ENCODE data around the gene NRXN3. TPM values are rescaled to one million over a fixed set of nuclear protein-coding genes. Genes with fewer than 3 reads are reported as not detected.

Gene NRXN3
- total RNA-seq, 1 donor: 2.5 TPM

DNA sequence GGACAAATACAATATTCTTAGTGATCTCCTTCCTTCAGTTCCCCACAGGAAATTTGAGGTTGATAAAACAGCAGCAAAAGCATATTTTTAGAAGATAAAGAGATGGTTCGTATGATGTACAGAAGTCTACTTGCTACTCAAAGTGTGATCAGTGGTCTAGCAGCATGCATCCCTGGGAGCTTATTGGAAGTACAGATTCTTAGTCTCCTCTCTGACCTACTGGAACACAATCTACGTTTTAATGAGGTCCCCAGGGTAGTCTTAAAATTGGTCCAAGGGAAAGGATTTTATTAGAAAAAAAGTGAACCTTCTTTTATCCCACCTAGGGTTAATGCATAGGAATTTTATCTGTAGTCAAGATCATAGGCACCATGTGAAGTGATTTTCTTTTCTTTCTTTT lies 703.4 kb downstream of the NRXN3 start:
- H3K9me3 ChIP-seq (ENCODE audit: low read depth, low read length): no peaks in the 10 kb centered on the region
- no peaks in the 10 kb centered on the region for H3K36me3 ChIP-seq (ENCODE audit: insufficient read depth, low read length)
- no peaks in the 10 kb centered on the region for H3K4me1 ChIP-seq (ENCODE audit: insufficient read depth, low read length)
- no peak overlapping the region for H3K4me2 ChIP-seq (ENCODE audit: insufficient read depth, low read length)
- no peaks in the 10 kb centered on the region for H3K27me3 ChIP-seq (ENCODE audit: insufficient read depth, low read length)
- H3K79me2 ChIP-seq (ENCODE audit: insufficient read depth, low read length): no peaks in the 10 kb centered on the region
- no peak overlapping the region for H3K27ac ChIP-seq (ENCODE audit: low read depth, low read length)
- H3K4me3 ChIP-seq (ENCODE audit: insufficient read depth, low read length): no peak overlapping the region
- DNase-seq (ENCODE audit: insufficient read length, low spot score, missing footprints): no peak
- H2AFZ ChIP-seq (ENCODE audit: low read length): no peak overlapping the region
- TF ChIP-seq, protein P1, sequence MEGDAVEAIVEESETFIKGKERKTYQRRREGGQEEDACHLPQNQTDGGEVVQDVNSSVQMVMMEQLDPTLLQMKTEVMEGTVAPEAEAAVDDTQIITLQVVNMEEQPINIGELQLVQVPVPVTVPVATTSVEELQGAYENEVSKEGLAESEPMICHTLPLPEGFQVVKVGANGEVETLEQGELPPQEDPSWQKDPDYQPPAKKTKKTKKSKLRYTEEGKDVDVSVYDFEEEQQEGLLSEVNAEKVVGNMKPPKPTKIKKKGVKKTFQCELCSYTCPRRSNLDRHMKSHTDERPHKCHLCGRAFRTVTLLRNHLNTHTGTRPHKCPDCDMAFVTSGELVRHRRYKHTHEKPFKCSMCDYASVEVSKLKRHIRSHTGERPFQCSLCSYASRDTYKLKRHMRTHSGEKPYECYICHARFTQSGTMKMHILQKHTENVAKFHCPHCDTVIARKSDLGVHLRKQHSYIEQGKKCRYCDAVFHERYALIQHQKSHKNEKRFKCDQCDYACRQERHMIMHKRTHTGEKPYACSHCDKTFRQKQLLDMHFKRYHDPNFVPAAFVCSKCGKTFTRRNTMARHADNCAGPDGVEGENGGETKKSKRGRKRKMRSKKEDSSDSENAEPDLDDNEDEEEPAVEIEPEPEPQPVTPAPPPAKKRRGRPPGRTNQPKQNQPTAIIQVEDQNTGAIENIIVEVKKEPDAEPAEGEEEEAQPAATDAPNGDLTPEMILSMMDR (IDR thresholded peaks at IDR 0.05; ENCODE audit: extremely low read depth, low read depth, low read length): no peak
- no peaks in the 10 kb centered on the region for H4K20me1 ChIP-seq (ENCODE audit: insufficient read depth, low read length)

- Histone ChIP-seq H3K4me1 (ENCODE audit: insufficient read depth, low read length) (no peaks in the 10 kb centered on the region), H4K20me1 (ENCODE audit: insufficient read depth, low read length) (no peaks in the 10 kb centered on the region), H3K27ac (ENCODE audit: low read depth, low read length) (no peak overlapping the region), H3K79me2 (ENCODE audit: insufficient read depth, low read length) (no peaks in the 10 kb centered on the region), H2AFZ (ENCODE audit: low read length) (no peak overlapping the region), H3K4me2 (ENCODE audit: insufficient read depth, low read length) (no peak overlapping the region), H3K9me3 (ENCODE audit: low read depth, low read length) (no peaks in the 10 kb centered on the region), H3K36me3 (ENCODE audit: insufficient read depth, low read length) (no peaks in the 10 kb centered on the region), H3K4me3 (ENCODE audit: insufficient read depth, low read length) (no peak overlapping the region), H3K27me3 (ENCODE audit: insufficient read depth, low read length) (no peaks in the 10 kb centered on the region)
- no peak for DNase-seq (ENCODE audit: insufficient read length, low spot score, missing footprints)
- TF ChIP-seq, protein P1 (IDR thresholded peaks at IDR 0.05; ENCODE audit: extremely low read depth, low read depth, low read length): no peak
Observed at GRCh38 chr14:78875049-78875448, 704.9 kb downstream of the NRXN3 start.

GRCh38 chr14:78885884-78886283 lies 715.7 kb downstream of the NRXN3 start:
- no peaks in the 10 kb centered on the region for H3K79me2 ChIP-seq (ENCODE audit: insufficient read depth, low read length)
- no peaks in the 10 kb centered on the region for H4K20me1 ChIP-seq (ENCODE audit: insufficient read depth, low read length)
- no peak overlapping the region for H2AFZ ChIP-seq (ENCODE audit: low read length)
- H3K27me3 ChIP-seq (ENCODE audit: insufficient read depth, low read length): no peaks in the 10 kb centered on the region
- H3K4me2 ChIP-seq (ENCODE audit: insufficient read depth, low read length): no peak overlapping the region
- TF ChIP-seq, protein P1 (IDR thresholded peaks at IDR 0.05; ENCODE audit: extremely low read depth, low read depth, low read length): no peak
- H3K27ac ChIP-seq (ENCODE audit: low read depth, low read length): no peak overlapping the region
- H3K4me3 ChIP-seq (ENCODE audit: insufficient read depth, low read length): no peak overlapping the region
- H3K9me3 ChIP-seq (ENCODE audit: low read depth, low read length): no peaks in the 10 kb centered on the region
- no peak for DNase-seq (ENCODE audit: insufficient read length, low spot score, missing footprints)
- no peaks in the 10 kb centered on the region for H3K4me1 ChIP-seq (ENCODE audit: insufficient read depth, low read length)
- no peaks in the 10 kb centered on the region for H3K36me3 ChIP-seq (ENCODE audit: insufficient read depth, low read length)

DNA sequence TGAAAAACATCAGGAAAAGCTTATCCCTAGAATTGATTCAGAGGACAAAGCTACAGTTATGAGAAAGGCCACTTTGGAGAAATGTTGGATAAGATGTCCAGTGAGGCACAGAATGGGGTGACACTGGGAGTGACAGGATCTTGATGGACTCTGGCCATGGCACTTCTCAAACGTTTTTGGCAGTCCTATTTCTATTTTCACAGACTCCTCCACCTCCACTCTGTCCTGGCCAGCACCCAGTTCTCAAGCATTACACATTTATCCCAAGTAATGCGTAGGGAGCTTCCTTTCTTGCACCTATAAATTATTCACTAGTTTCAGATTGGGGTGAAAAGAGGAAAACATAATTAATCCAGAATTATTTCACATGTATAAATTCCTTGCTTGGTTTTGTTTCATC lies 727.3 kb downstream of the NRXN3 start:
- Histone ChIP-seq H3K4me1 (ENCODE audit: insufficient read depth, low read length) (no peaks in the 10 kb centered on the region), H3K36me3 (ENCODE audit: insufficient read depth, low read length) (no peaks in the 10 kb centered on the region), H3K9me3 (ENCODE audit: low read depth, low read length) (no peaks in the 10 kb centered on the region), H3K79me2 (ENCODE audit: insufficient read depth, low read length) (no peaks in the 10 kb centered on the region), H3K27me3 (ENCODE audit: insufficient read depth, low read length) (no peaks in the 10 kb centered on the region), H3K27ac (ENCODE audit: low read depth, low read length) (no peak overlapping the region), H4K20me1 (ENCODE audit: insufficient read depth, low read length) (no peaks in the 10 kb centered on the region), H3K4me2 (ENCODE audit: insufficient read depth, low read length) (no peak overlapping the region), H3K4me3 (ENCODE audit: insufficient read depth, low read length) (no peak overlapping the region), H2AFZ (ENCODE audit: low read length) (no peak overlapping the region)
- TF ChIP-seq, protein P1 (IDR thresholded peaks at IDR 0.05; ENCODE audit: extremely low read depth, low read depth, low read length): no peak
- DNase-seq (ENCODE audit: insufficient read length, low spot score, missing footprints): no peak

Measured in osteoblast (primary cell).